OCI-LY1 (cell line): Measurements from ENCODE around the gene EPHB2.

Source experiments
- H2AFZ ChIP-seq: fragments of 200-600 bp; sonication (generic), shearing (Covaris generic); 2 replicates; pipeline ENCODE4 v1.6.0; 2014; ENCODE audit warnings: antibody characterized with exemption, mild to moderate bottlenecking, low read length
- H3F3A ChIP-seq: fragments of 200-600 bp; sonication (generic), shearing (Covaris generic); 2 replicates; pipeline ENCODE4 v1.6.0; 2014; ENCODE audit warnings: mild to moderate bottlenecking, antibody characterized with exemption, low read length, moderate library complexity; ENCODE audit not compliant: insufficient read depth
- H3K27ac ChIP-seq: fragments of 200-600 bp; sonication (generic); 2 replicates; pipeline ENCODE4 v1.5.1; 2014; ENCODE audit warnings: low read length, mixed run types, mild to moderate bottlenecking, low read depth; ENCODE audit not compliant: poor library complexity, severe bottlenecking
- H3K27me3 ChIP-seq: fragments of 200-600 bp; sonication (generic); 2 replicates; pipeline ENCODE4 v1.6.0; 2014; ENCODE audit warnings: antibody characterized with exemption, mild to moderate bottlenecking, low read length, moderate library complexity; ENCODE audit not compliant: insufficient read depth
- H3K36me3 ChIP-seq: fragments of 200-600 bp; sonication (generic); 2 replicates; pipeline ENCODE4 v1.6.1; 2014; ENCODE audit warnings: mild to moderate bottlenecking, antibody characterized with exemption, low read length, moderate library complexity, mixed read lengths; ENCODE audit not compliant: insufficient read depth
- H3K4me1 ChIP-seq: fragments of 200-600 bp; sonication (generic); 2 replicates; pipeline ENCODE4 v1.5.1; 2014; ENCODE audit warnings: mild to moderate bottlenecking, low read length, moderate library complexity; ENCODE audit not compliant: insufficient read depth, severe bottlenecking
- H3K4me2 ChIP-seq: fragments of 200-600 bp; sonication (generic), shearing (Covaris generic); 2 replicates; pipeline ENCODE4 v1.6.1; 2014; ENCODE audit warnings: low read length
- H3K4me3 ChIP-seq: fragments of 200-600 bp; sonication (generic); 2 replicates; pipeline ENCODE4 v1.5.1; 2014; ENCODE audit warnings: low read length, low read depth, mild to moderate bottlenecking, mixed read lengths; ENCODE audit not compliant: poor library complexity, severe bottlenecking
- H3K79me2 ChIP-seq: fragments of 200-600 bp; shearing (Covaris generic); 2 replicates; pipeline ENCODE4 v1.6.1; 2016; ENCODE audit warnings: mixed run types, low read length, mixed read lengths; ENCODE audit not compliant: insufficient read depth
- H3K9ac ChIP-seq: fragments of 200-600 bp; sonication (generic), shearing (Covaris generic); 2 replicates; pipeline ENCODE4 v1.6.1; 2014; ENCODE audit warnings: mild to moderate bottlenecking, low read length, mixed read lengths
- H3K9me2 ChIP-seq: fragments of 200-600 bp; sonication (generic), shearing (Covaris generic); 2 replicates; pipeline ENCODE4 v1.6.1; 2014; ENCODE audit warnings: low read depth, mild to moderate bottlenecking, low read length, mixed read lengths
- H3K9me3 ChIP-seq: fragments of 200-600 bp; shearing (Covaris generic); 2 replicates; pipeline ENCODE4 v1.6.1; 2014; ENCODE audit warnings: low read length, mixed read lengths
- H4K20me1 ChIP-seq: fragments of 200-600 bp; sonication (generic), shearing (Covaris generic); 2 replicates; pipeline ENCODE4 v1.6.0; 2016; ENCODE audit warnings: mild to moderate bottlenecking, low read length; ENCODE audit not compliant: insufficient read depth
- EZH2 ChIP-seq: fragments of 200-600 bp; sonication (generic), shearing (Covaris generic); IDR thresholded peaks from 2 replicates; pipeline ENCODE4 v1.8.0; 2017; ENCODE audit warnings: borderline replicate concordance, mixed run types, mild to moderate bottlenecking, antibody characterized with exemption, low read length, moderate library complexity, mixed read lengths
- TF ChIP-seq, protein P1 (sequence below): fragments of 200-600 bp; sonication (generic), shearing (Covaris generic); IDR thresholded peaks from 2 replicates; pipeline ENCODE4 v1.5.1; 2017; ENCODE audit warnings: mild to moderate bottlenecking, antibody characterized with exemption, low read length, moderate library complexity, mixed read lengths

The EPHB2 gene

GRCh38 chr1:22711591-22712501 lies 1.2 kb downstream of the EPHB2 start:
- Histone ChIP-seq H4K20me1 (no peaks in the 10 kb centered on the region), H3K36me3 (no peaks in the 10 kb centered on the region), H3K79me2 (no peaks in the 10 kb centered on the region), H3K27ac (no peak overlapping the region), H3K9me2 (no peaks in the 10 kb centered on the region), H3K4me2 (no peak overlapping the region), H3K27me3 (no peaks in the 10 kb centered on the region), H3K4me1 (no peaks in the 10 kb centered on the region), H3F3A (no peaks in the 10 kb centered on the region), H3K9ac (no peak overlapping the region), H2AFZ (no peak overlapping the region), H3K4me3 (no peak overlapping the region), H3K9me3 (no peaks in the 10 kb centered on the region)
- TF ChIP-seq, protein P1, sequence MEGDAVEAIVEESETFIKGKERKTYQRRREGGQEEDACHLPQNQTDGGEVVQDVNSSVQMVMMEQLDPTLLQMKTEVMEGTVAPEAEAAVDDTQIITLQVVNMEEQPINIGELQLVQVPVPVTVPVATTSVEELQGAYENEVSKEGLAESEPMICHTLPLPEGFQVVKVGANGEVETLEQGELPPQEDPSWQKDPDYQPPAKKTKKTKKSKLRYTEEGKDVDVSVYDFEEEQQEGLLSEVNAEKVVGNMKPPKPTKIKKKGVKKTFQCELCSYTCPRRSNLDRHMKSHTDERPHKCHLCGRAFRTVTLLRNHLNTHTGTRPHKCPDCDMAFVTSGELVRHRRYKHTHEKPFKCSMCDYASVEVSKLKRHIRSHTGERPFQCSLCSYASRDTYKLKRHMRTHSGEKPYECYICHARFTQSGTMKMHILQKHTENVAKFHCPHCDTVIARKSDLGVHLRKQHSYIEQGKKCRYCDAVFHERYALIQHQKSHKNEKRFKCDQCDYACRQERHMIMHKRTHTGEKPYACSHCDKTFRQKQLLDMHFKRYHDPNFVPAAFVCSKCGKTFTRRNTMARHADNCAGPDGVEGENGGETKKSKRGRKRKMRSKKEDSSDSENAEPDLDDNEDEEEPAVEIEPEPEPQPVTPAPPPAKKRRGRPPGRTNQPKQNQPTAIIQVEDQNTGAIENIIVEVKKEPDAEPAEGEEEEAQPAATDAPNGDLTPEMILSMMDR = no peak
- TF ChIP-seq EZH2 = no peak

DNA sequence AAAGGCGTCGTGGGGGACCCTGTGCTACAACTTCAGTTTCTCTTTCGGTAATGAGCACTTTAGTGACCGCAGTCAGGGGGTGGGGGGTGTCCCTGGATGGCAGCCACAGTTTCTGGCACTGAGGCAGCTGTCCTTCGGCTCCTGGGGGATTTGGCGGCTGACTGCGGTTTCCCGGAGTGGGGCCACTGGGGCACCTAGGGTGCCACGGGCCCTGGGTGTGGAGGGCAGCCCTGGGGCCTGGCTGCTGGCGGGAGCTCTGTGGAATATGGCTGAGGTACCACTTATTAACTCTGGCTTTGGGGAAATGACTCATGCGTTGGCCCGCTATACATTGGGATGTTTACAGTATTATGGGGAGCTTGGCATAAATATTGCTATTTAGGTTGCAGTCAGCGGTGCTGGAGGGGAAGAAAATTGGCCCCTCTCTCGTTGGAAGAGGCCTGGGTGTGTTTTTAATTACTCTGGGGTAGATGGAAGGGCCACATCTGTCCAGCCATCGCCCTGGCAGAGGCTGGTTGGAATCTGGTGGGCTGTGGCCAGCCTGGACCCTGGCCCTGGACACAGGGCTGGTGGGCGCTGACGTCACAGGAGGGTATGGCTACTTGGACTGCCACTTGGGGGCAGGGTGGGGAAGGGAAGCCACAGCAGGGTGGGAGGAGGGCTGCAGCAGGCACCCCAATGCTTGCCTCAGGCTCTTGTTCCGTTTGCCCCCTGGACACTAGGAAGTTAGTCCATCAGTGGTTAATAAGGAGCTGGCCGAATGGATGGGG lies 2.0 kb downstream of the EPHB2 start:
- H3K9me2 ChIP-seq = no peaks in the 10 kb centered on the region
- TF ChIP-seq EZH2 = no peak
- TF ChIP-seq, protein P1 = no peak
- H3K9ac ChIP-seq = no peak overlapping the region
- H3K4me1 ChIP-seq = no peaks in the 10 kb centered on the region
- H3K27ac ChIP-seq = no peak overlapping the region
- H2AFZ ChIP-seq = no peak overlapping the region
- H4K20me1 ChIP-seq = no peaks in the 10 kb centered on the region
- no peaks in the 10 kb centered on the region for H3K9me3 ChIP-seq
- H3F3A ChIP-seq = no peaks in the 10 kb centered on the region
- H3K36me3 ChIP-seq = no peaks in the 10 kb centered on the region
- H3K79me2 ChIP-seq = no peaks in the 10 kb centered on the region
- no peak overlapping the region for H3K4me2 ChIP-seq
- H3K27me3 ChIP-seq = no peaks in the 10 kb centered on the region
- H3K4me3 ChIP-seq = no peak overlapping the region

GRCh38 chr1:22714455-22714854 lies 3.8 kb downstream of the EPHB2 start:
- Histone ChIP-seq H3F3A (no peaks in the 10 kb centered on the region), H3K79me2 (no peaks in the 10 kb centered on the region), H3K27ac (no peak overlapping the region), H3K4me1 (no peaks in the 10 kb centered on the region), H3K9me2 (no peaks in the 10 kb centered on the region), H3K4me2 (no peak overlapping the region), H4K20me1 (no peaks in the 10 kb centered on the region), H3K9me3 (no peaks in the 10 kb centered on the region), H3K36me3 (no peaks in the 10 kb centered on the region), H3K27me3 (no peaks in the 10 kb centered on the region), H2AFZ (no peak overlapping the region), H3K4me3 (no peak overlapping the region), H3K9ac (no peak overlapping the region)
- TF ChIP-seq, protein P1 = no peak
- TF ChIP-seq EZH2 = no peak
